Lower leg skin (tissue), 4 donors: ENCODE results near the gene DACT2. TPM values are rescaled to one million over a fixed set of nuclear protein-coding genes. Genes with fewer than 3 reads are reported as not detected.
A peak's percentile ranks its signal among the peaks of the same experiment; 100 is the strongest.

Experiments used
- DNase-seq, 2 donors: peaks; one replicate each; pipeline ENCODE4 v3.0.0-alpha.2; 2019; ENCODE audit warnings: low spot score in 2 of 2
- H3K4me3 ChIP-seq: fragments of 200-600 bp; sonication (generic); 2 replicates; pipeline ENCODE4 v1.5.1; 2017; ENCODE audit warnings: mild to moderate bottlenecking, low read depth; ENCODE audit not compliant: poor library complexity, severe bottlenecking
- POLR2A ChIP-seq, 2 donors: fragments of 450-650 bp; IDR thresholded peaks; one replicate each; pipeline ENCODE4 v1.6.1; 2016 to 2017; ENCODE audit warnings: antibody characterized with exemption in 2 of 2, mild to moderate bottlenecking in 1 of 2, moderate library complexity in 1 of 2
- WGBS, 2 donors: methylation state at CpG; one replicate each; pipeline ENCODE4 v1.1.5; 2018; 5-methylcytosine and 5-hydroxymethylcytosine counted together
- intact Hi-C: fragments of 100-400 bp; cut with DNase I; formaldehyde crosslinking; loops from one replicate; pipeline ENCODE4 v1.15.0; 2023; ENCODE audit warnings: low total_unique reads
- total RNA-seq, 4 donors: library from RNA; depleted of rRNA; stranded (reverse); fragments of >200 nt; gene quantifications; one replicate each; pipeline ENCODE4 v1.1.0, GENCODE V29; 2016
- TF ChIP-seq, protein P1 (sequence below), 3 donors: fragments of 450-650 bp; IDR thresholded peaks; one replicate each; pipeline ENCODE4 v1.5.1; 2016; ENCODE audit warnings: antibody characterized with exemption in 3 of 3, mild to moderate bottlenecking in 3 of 3, moderate library complexity in 2 of 3

The DACT2 gene
- total RNA-seq, 4 donors from 2014 or later = 11.1 to 19.1 (median 15.4) TPM

DNA sequence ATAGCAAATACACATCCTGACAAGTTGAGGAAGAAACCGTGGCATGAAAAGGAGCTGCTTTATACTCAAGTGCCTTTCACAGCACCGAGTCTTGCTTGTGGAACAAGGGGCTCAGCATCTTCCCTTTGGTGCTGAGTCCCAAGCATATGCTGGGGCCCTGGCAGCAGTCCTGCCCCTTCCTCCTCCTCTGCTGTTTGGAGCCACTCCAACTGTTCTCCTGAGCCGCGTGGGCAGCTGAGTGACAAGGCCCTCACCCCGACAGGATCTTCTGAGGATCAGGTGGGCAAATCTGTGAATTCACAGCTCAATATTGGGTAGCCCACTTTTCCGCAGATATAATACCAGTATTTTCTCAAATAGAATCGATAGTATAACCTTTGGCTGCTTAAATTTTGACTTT lies 24.7 kb downstream of the DACT2 start:
- DNase-seq = peak in 1 of 2 donors; percentile 78
- WGBS, 2 donors = 77 to 87% methylated on average over 7 of the region's 7 CpGs
- H3K4me3 ChIP-seq = no peak overlapping the region
- TF ChIP-seq POLR2A (IDR thresholded peaks at IDR 0.05) = no peak
- intact Hi-C loops = loop anchor here (10.0 kb wide), 1 partner anchor 90 kb away; no protein-coding TSS in a partner anchor

DNA sequence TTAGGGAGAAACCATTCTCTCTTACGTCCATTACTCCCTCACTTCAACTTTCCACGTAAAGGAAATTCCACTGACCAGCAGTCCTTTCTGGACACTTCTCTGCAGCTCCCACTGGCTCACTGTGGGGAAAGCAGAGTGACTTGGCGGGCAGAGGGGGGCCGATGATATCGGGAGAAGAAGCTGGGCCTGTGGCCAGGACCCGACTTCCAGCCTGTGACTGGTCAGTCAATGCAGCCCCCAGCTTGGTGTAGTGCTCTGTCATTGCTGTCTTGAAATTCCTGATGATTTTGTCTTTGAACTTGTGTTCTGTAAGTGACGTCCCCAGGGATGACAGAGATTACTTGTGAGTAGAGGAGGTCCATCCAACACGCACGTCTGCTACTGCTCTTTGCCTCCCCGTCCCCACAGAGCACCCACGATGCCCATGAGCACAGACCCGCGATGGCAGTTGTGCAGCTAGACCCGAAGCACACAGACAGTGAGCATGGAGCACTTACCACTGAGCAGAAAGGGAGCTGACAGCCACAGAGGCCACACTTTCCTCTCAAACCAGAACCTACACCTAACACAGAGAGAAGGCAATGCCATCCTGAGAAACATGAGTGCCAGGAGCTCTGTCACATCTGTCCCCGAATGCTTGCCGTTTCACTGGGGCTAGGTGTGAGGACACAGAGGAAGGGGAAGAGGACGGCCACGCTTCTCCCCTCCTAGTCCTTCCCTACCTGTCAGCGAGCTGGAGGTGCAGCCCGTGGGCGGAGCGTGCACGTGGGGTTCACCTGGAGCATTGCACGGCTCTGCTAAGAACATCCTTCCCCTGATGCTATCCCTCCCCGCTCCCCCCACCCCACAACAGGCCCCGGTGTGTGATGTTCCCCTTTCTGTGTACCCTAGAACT lies 25.7 kb downstream of the DACT2 start:
- TF ChIP-seq POLR2A (IDR thresholded peaks at IDR 0.05) = no peak
- TF ChIP-seq, protein P1, sequence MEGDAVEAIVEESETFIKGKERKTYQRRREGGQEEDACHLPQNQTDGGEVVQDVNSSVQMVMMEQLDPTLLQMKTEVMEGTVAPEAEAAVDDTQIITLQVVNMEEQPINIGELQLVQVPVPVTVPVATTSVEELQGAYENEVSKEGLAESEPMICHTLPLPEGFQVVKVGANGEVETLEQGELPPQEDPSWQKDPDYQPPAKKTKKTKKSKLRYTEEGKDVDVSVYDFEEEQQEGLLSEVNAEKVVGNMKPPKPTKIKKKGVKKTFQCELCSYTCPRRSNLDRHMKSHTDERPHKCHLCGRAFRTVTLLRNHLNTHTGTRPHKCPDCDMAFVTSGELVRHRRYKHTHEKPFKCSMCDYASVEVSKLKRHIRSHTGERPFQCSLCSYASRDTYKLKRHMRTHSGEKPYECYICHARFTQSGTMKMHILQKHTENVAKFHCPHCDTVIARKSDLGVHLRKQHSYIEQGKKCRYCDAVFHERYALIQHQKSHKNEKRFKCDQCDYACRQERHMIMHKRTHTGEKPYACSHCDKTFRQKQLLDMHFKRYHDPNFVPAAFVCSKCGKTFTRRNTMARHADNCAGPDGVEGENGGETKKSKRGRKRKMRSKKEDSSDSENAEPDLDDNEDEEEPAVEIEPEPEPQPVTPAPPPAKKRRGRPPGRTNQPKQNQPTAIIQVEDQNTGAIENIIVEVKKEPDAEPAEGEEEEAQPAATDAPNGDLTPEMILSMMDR (IDR thresholded peaks at IDR 0.05) = no peak
- H3K4me3 ChIP-seq = no peak overlapping the region
- 83 to 84% methylated on average over 26 of the region's 26 CpGs for WGBS, 2 donors
- intact Hi-C loops = loop anchor here (10.0 kb wide), 1 partner anchor 89 kb away; no protein-coding TSS in a partner anchor
- DNase-seq = peak in 1 of 2 donors; percentile 42

DNA sequence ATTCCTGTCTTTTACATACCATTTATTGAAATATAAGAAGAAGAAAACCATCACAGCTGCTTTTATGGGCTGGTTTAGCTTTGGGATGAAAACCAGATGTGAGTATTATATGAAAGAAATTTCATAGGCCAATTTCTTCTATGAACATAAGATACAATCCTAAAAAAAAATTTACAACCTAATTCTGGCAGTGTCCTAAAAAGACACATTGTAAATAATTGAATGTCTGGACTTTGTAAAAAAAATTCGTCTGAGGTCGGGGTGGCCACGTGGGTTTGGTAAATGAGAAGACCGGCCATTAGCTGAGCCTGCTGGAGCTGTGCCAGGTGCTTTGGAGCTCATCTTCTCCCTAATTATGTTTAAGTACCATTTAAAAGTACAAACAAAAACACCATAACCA lies 26.8 kb downstream of the DACT2 start:
- intact Hi-C loops = loop anchor here (10.0 kb wide), 1 partner anchor 88 kb away; no protein-coding TSS in a partner anchor
- peak in 1 of 2 donors; percentile 69 for DNase-seq
- 56 to 57% methylated on average over 4 of the region's 4 CpGs for WGBS, 2 donors
- TF ChIP-seq, protein P1 (IDR thresholded peaks at IDR 0.05) = no peak
- TF ChIP-seq POLR2A (IDR thresholded peaks at IDR 0.05) = no peak
- H3K4me3 ChIP-seq = no peak overlapping the region

DNA sequence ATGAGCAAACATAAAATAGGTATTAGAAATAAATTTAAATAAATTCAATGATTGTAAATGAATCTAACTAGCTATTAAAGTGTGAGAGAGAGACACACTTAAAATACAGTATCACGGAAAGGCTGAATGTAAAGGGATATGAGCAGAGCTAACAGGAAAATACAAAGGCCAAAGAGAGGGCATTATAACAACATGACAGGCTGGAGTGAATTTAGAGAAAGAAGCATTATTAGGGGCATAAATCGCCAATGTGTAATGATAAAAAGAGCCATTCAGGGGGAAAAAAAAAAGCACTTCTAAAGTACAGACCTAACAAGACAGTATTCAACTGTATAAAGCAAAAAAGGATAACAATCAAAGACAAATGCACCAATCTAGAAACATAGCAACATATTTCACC lies 28.1 kb downstream of the DACT2 start:
- H3K4me3 ChIP-seq = no peak overlapping the region
- no peak for DNase-seq
- intact Hi-C loops = loop anchor here (10.0 kb wide), 1 partner anchor 87 kb away; no protein-coding TSS in a partner anchor
- 85 to 87% methylated on average over 2 of the region's 2 CpGs for WGBS, 2 donors
- TF ChIP-seq, protein P1 (IDR thresholded peaks at IDR 0.05) = no peak
- TF ChIP-seq POLR2A (IDR thresholded peaks at IDR 0.05) = no peak

DNA sequence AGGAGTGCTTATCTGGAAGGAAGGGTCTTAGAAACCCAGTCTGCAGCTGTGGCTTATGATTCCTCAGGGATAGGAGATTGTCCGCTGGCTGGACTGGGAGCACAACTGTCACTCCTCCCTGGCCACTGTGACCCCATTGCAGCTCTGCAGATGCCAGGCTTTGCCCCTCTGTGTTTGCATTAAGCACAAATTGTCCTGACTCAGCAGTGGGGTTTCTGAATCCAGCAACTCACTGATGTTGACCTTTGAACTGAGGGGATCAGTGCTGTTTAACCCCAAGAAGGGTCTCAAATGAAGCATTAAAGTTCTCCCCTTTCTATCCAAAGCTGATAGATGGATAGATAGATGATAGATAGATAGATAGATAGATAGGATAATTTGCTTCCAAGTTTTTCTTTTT lies 29.5 kb downstream of the DACT2 start:
- WGBS, 2 donors = 80 to 85% methylated on average over 1 of the region's 1 CpG
- TF ChIP-seq, protein P1 (IDR thresholded peaks at IDR 0.05) = no peak
- TF ChIP-seq POLR2A (IDR thresholded peaks at IDR 0.05) = no peak
- intact Hi-C loops = loop anchor here (10.0 kb wide), 1 partner anchor 85 kb away; no protein-coding TSS in a partner anchor
- no peak for DNase-seq
- H3K4me3 ChIP-seq = no peak overlapping the region

DNA sequence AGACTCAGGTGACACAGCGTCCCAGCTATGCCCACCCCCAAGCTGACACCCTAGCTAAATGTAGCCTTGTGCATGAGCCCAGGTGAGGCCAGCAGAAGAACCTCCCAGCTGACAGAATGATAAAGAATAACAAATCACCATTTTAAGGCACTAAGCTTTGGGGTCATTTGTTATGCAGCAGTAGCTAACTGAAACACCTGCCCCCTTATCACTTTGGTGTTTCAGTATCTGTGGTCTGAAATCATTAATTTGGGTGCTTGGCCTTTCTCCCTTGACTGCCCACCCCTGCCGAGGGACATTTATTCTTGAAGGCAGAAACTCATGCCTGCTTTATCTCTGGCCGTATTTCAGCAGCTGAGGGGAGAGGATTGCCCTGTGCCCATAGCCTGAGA lies 30.0 kb downstream of the DACT2 start:
- TF ChIP-seq POLR2A (IDR thresholded peaks at IDR 0.05) = no peak
- TF ChIP-seq, protein P1 (IDR thresholded peaks at IDR 0.05) = no peak
- no peak overlapping the region for H3K4me3 ChIP-seq
- WGBS, 2 donors = 71 to 98% methylated on average over 3 of the region's 3 CpGs
- no peak for DNase-seq
- intact Hi-C loops = no loop called here
